ENCODE results near the gene MOBP.

DNA sequence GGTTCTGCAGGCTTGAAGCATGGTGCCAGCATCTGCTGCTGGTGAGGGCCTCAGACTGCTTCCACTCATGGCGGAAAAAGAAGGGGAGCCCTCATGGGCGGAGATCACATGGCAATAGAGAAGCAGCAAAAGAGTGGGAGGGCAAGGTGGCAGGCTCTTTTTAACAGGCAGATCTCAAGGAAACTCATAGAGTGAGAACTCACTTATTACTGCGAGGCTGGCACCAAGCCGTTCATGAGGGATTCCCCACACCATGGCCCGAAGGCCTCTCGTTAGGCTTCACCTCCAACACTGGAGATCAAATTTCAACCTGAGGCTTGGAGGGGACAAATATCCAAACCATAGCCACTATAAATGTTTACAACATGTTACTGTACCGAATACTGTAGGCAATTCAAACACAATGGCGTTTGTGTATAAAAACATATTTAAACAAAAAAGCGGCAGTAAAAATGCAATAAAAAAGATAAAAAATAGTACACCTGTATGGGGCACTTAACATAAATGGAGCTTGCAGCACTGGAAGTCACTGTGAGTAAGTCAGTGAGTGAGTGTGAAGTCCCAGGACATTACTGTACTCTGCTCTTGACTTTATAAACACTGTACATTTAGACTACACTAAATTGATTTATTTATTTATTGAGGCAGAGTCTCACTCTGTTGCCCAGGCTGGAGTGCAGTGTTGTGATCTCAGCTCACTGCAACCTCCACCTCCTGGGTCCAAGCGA is 18.8 kb upstream of the MOBP start:
- TF ChIP-seq, protein P1, sequence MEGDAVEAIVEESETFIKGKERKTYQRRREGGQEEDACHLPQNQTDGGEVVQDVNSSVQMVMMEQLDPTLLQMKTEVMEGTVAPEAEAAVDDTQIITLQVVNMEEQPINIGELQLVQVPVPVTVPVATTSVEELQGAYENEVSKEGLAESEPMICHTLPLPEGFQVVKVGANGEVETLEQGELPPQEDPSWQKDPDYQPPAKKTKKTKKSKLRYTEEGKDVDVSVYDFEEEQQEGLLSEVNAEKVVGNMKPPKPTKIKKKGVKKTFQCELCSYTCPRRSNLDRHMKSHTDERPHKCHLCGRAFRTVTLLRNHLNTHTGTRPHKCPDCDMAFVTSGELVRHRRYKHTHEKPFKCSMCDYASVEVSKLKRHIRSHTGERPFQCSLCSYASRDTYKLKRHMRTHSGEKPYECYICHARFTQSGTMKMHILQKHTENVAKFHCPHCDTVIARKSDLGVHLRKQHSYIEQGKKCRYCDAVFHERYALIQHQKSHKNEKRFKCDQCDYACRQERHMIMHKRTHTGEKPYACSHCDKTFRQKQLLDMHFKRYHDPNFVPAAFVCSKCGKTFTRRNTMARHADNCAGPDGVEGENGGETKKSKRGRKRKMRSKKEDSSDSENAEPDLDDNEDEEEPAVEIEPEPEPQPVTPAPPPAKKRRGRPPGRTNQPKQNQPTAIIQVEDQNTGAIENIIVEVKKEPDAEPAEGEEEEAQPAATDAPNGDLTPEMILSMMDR (IDR thresholded peaks at IDR 0.05; ENCODE audit: low read length), result no peak
- TF ChIP-seq EZH2 (IDR thresholded peaks at IDR 0.05; ENCODE audit: borderline replicate concordance, low read length), result no peak
